Astrocyte (in vitro differentiated cells and primary cell): ENCODE results near the gene NPHP4.

Experiments used
- EZH2 ChIP-seq: IDR thresholded peaks from 2 replicates; pipeline ENCODE4 v1.6.1; 2012; ENCODE audit warnings: mild to moderate bottlenecking, low read length, inconsistent platforms; ENCODE audit not compliant: insufficient read depth
- TF ChIP-seq, protein P1 (sequence below): IDR thresholded peaks from 2 replicates; pipeline ENCODE4 v1.5.1; 2011; ENCODE audit warnings: low read depth, mild to moderate bottlenecking, inconsistent platforms, low read length, moderate library complexity; ENCODE audit not compliant: insufficient read depth

DNA sequence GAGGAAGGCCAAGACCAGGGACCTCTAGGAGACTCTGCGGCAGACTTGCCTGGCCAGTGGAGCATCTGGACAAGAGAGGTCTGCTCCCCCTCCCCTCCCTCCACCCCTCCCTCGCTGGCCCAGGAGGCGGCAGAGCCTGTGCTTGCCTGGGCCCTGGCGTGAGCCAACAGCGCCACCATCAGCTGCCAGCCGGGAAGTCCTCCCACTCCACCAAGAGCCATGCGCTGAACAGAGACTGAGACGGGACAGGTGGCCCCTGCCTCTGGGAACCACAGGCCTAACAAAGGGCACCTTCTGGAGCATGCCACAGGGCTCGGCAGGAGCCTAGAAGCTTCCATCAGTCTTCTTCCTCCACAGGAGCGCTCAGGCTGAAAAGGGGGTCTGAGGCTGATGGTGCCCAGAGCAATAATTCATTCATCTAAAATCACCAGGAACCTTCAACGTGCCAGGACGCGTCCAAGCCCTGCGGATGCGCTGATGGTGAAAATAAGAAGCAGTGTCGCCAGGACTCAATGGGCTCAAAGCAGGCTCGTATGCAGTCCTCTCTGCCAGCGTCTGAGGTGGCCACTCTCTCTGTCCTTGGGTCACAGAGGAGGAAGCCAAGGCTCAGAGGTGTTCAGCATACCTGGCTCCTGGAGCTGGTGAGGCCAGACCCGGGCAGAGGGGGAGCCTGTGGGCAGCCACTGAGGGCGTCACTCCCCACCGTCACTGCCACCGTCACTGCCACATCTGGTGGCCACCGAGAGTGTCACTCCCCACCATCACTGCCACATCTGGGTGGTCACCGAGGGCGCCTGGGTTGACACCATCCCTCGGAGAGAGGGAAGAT is 161.2 kb downstream of the NPHP4 start:
- TF ChIP-seq, protein P1, sequence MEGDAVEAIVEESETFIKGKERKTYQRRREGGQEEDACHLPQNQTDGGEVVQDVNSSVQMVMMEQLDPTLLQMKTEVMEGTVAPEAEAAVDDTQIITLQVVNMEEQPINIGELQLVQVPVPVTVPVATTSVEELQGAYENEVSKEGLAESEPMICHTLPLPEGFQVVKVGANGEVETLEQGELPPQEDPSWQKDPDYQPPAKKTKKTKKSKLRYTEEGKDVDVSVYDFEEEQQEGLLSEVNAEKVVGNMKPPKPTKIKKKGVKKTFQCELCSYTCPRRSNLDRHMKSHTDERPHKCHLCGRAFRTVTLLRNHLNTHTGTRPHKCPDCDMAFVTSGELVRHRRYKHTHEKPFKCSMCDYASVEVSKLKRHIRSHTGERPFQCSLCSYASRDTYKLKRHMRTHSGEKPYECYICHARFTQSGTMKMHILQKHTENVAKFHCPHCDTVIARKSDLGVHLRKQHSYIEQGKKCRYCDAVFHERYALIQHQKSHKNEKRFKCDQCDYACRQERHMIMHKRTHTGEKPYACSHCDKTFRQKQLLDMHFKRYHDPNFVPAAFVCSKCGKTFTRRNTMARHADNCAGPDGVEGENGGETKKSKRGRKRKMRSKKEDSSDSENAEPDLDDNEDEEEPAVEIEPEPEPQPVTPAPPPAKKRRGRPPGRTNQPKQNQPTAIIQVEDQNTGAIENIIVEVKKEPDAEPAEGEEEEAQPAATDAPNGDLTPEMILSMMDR: no peak
- TF ChIP-seq EZH2: no peak
